Heart left ventricle (tissue), 13 donors: ENCODE data around the gene ATP6V1G2.

Experiments used
- POLR2A ChIP-seq, 2 donors: fragments of 450-650 bp; IDR thresholded peaks; one replicate each; pipeline ENCODE4 v1.6.1; 2017; ENCODE audit warnings: antibody characterized with exemption in 2 of 2, mild to moderate bottlenecking in 2 of 2, moderate library complexity in 2 of 2
- TF ChIP-seq, protein P1 (sequence below), 12 donors: fragments of 200-600 bp; sonication (generic) in 4 of 12; IDR thresholded peaks; one replicate each; pipeline versions ENCODE4 v1.5.0 to v1.8.0; 2018 to 2022; ENCODE audit warnings: antibody characterized with exemption in 12 of 12, mild to moderate bottlenecking in 5 of 12
- donor health status: ischemic (EF 13 %, LVEDD 7.1; RV severe dilation, severe dysfunction).
- donor health status: DM: no; HTN: yes; CAD: no.
- donor health status: DM: no; HTN: no; CAD: no.
- donor health status: ischemic (EF 25% LVEDD 6.9; RV normal size, moderate dysfunction).
- donor health status: ischemic (EF 25% LVEDD 5.7; RV mildly dilated, moderate dysfunction).
- donor health status: ischemic (EF 35%, LVEDD 5.7; RV mildly dilated, moderate dysfunction).
- donor health status: nonischemic (EF 11% LVEDD 7.7; RV severe dilation, severe dysfunction).
- donor health status: DM: yes; HTN: yes; CAD: no.
- donor health status: PGD.
- donor health status: ischemic (EF 29% LVEDD 5.4; RV normal size, mild dysfunction).
- donor health status: nonischemic (EF 23%, LVEDD 6.1; RV moderate dilation, normal function).

DNA sequence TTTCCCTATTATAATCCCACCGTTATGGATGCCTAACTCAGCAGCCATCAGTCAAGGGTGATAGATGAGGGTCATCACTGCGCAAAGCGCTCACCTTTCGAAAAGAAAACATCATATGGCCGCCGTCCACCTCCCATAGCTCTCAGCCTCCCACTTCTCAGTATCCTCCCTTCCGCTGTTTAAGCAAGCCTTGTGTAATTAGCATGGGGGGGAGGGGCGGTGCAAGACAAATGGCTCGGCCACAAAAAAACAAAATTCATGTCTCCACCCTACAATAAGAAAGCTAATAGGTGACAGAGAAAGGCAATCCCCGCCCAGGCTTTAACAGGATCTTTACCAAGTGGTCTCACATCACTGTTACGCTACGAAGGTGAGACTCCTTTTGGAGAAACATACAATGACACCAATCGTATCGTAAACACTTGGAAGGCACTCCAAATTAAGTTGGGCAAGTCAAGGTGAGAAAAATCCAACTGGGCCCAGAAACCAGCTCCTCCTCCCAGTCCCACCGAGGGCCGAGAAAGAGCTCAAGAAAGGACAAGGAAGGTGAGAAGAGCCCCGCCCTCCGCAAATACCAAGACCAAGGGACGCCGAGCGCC is 5.2 kb downstream of the ATP6V1G2 start:
- TF ChIP-seq, protein P1, sequence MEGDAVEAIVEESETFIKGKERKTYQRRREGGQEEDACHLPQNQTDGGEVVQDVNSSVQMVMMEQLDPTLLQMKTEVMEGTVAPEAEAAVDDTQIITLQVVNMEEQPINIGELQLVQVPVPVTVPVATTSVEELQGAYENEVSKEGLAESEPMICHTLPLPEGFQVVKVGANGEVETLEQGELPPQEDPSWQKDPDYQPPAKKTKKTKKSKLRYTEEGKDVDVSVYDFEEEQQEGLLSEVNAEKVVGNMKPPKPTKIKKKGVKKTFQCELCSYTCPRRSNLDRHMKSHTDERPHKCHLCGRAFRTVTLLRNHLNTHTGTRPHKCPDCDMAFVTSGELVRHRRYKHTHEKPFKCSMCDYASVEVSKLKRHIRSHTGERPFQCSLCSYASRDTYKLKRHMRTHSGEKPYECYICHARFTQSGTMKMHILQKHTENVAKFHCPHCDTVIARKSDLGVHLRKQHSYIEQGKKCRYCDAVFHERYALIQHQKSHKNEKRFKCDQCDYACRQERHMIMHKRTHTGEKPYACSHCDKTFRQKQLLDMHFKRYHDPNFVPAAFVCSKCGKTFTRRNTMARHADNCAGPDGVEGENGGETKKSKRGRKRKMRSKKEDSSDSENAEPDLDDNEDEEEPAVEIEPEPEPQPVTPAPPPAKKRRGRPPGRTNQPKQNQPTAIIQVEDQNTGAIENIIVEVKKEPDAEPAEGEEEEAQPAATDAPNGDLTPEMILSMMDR (IDR thresholded peaks at IDR 0.05): no peak
- no peak for TF ChIP-seq POLR2A (IDR thresholded peaks at IDR 0.05)
